ENCODE results near the gene NUDT1.

- TF ChIP-seq, protein P1, sequence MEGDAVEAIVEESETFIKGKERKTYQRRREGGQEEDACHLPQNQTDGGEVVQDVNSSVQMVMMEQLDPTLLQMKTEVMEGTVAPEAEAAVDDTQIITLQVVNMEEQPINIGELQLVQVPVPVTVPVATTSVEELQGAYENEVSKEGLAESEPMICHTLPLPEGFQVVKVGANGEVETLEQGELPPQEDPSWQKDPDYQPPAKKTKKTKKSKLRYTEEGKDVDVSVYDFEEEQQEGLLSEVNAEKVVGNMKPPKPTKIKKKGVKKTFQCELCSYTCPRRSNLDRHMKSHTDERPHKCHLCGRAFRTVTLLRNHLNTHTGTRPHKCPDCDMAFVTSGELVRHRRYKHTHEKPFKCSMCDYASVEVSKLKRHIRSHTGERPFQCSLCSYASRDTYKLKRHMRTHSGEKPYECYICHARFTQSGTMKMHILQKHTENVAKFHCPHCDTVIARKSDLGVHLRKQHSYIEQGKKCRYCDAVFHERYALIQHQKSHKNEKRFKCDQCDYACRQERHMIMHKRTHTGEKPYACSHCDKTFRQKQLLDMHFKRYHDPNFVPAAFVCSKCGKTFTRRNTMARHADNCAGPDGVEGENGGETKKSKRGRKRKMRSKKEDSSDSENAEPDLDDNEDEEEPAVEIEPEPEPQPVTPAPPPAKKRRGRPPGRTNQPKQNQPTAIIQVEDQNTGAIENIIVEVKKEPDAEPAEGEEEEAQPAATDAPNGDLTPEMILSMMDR (conservative IDR thresholded peaks at IDR 0.05 in 1 of 2, IDR thresholded peaks at IDR 0.05 in 1 of 2; ENCODE audit: low read depth in 1 of 2, low read length in 2 of 2) = no peak
- no peak for TF ChIP-seq EZH2 (IDR thresholded peaks at IDR 0.05; ENCODE audit: low read length, missing control alignments)
Measured at GRCh38 chr7:2211259-2211880, 30.7 kb upstream of the NUDT1 start.
